Vagina (tissue), 2 donors: ENCODE measurements around the gene MBD3.

Source experiments
- POLR2A ChIP-seq, 2 donors: fragments of 450-650 bp; IDR thresholded peaks; one replicate each; pipeline ENCODE4 v1.6.1; 2017; ENCODE audit warnings: antibody characterized with exemption in 2 of 2, mild to moderate bottlenecking in 2 of 2, moderate library complexity in 2 of 2
- TF ChIP-seq, protein P1 (sequence below), 3 experiments: fragments of 450-650 bp in 2 of 3; fragments of 200-600 bp in 1 of 3; sonication (generic) in 1 of 3; IDR thresholded peaks; one replicate each; pipeline ENCODE4 v1.5.1; 2017 to 2019; ENCODE audit warnings: antibody characterized with exemption in 3 of 3, mild to moderate bottlenecking in 2 of 3, moderate library complexity in 2 of 3

GRCh38 chr19:1592024-1592754 is 476 bp downstream of the MBD3 start:
- TF ChIP-seq, protein P1, sequence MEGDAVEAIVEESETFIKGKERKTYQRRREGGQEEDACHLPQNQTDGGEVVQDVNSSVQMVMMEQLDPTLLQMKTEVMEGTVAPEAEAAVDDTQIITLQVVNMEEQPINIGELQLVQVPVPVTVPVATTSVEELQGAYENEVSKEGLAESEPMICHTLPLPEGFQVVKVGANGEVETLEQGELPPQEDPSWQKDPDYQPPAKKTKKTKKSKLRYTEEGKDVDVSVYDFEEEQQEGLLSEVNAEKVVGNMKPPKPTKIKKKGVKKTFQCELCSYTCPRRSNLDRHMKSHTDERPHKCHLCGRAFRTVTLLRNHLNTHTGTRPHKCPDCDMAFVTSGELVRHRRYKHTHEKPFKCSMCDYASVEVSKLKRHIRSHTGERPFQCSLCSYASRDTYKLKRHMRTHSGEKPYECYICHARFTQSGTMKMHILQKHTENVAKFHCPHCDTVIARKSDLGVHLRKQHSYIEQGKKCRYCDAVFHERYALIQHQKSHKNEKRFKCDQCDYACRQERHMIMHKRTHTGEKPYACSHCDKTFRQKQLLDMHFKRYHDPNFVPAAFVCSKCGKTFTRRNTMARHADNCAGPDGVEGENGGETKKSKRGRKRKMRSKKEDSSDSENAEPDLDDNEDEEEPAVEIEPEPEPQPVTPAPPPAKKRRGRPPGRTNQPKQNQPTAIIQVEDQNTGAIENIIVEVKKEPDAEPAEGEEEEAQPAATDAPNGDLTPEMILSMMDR (IDR thresholded peaks at IDR 0.05), result no peak
- peak in 1 of 2 donors; percentile 83 for TF ChIP-seq POLR2A (IDR thresholded peaks at IDR 0.05)
